ELR (cell line): ENCODE data around the gene GYG2.
"Not testable (repeated sequence)": the region's sequence is repeated elsewhere in the genome, so short reads cannot be mapped to it uniquely, and the experiment has no call there.

Source experiments
- DNase-seq: peaks from one replicate; pipeline ENCODE4 v3.0.0-alpha.2; 2015; ENCODE audit warnings: low read depth

GYG2 gene

DNA sequence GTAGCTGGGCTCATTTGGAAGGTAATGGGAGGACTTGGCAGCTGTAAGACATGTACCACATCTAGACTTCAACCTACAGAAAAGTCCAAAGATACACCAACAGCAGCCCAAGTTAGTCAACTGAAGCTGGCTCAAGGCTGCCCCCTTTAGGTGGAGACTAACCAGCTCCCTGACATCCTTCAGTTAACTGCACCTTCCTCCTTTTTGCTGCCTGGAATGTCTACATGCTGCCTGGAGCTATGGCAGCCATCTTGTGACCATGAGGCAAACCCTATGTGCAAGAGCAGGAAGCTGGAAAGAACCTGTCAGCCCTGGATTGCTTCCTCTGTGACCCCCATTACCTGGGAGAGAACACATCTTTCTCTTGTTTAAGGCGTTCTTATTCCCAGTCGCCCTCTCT, 74.6 kb downstream of the GYG2 start:
- no peak for DNase-seq

DNA sequence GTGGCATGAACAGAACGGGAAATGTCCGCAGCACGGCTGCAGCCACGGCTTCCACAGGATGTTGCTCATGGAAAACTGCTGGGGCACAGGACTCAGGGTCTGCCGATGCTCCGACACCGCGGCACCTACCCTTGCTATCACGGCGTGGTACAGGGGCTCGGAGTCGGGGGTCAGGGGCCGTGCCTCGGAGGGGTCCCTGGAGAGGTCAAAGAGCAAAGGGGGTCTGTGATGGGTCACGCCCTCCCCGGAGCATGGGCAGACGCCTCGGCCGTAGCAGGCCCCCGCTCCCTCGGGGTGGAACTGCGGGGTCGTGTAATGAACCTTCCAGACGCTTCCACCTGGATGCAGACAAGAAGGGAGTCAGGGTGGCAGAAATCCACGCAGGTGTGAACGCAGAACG, 78.6 kb downstream of the GYG2 start:
- DNase-seq, result no peak

DNA sequence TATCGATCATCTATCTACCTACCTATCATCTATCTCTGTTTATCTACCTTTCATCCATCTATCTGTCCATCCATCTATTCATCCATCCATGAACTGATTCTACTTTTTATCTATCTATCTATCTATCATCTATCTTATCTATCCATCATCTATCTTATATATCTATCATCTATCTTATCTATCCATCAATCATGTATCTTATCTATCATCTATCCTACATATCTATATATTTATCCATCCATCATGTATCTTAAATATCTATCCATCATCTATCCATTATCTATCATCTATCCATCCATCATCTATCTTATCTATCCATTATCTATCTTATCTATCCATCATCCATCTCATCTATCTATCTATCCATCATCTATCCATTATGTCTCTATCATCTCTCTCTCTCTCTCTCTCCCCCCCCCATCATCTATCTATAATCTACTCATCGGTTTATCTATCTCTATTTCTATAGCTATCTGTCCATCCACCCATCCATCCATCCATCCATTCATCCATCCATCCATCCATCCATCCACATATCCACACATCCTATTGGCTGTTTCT, 79.5 kb downstream of the GYG2 start:
- DNase-seq, result no peak

DNA sequence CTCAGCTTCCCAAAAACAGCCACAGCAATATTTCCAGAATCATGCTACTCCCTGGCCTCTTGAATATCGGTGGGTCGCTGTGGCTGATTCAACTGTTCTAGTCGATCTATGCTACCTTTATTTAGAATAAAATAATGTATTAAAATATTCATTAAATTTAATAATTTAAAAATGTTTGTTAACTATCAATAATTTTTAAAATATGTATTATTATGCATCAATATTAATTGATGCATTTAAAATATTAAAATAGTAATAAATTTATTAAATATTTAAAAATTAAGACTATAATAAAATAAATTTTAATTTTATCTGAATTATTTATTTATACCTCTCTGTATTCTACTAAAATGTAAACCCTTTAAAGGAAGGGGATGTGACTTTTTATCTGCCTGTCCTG, 81.4 kb downstream of the GYG2 start:
- DNase-seq, result no peak

DNA sequence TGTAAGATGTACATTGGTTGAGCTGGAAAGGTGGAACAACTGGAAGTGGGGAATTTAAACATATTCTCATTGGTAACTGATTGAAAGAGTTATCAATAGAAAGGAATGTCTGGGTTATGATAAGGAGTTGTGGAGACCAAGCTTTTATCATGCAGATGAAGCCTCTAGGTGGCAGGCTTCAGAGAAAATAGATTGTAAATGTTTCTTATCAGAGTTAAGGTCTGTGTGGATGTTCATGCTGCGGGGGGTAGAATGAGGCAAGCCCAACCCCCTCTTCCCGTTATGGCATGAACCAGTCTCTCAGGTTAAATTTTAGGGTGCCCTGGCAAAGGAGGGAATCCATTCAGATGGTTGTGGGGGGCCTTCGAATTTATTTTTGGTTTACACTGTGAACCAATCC, 84.4 kb downstream of the GYG2 start:
- no peak for DNase-seq

DNA sequence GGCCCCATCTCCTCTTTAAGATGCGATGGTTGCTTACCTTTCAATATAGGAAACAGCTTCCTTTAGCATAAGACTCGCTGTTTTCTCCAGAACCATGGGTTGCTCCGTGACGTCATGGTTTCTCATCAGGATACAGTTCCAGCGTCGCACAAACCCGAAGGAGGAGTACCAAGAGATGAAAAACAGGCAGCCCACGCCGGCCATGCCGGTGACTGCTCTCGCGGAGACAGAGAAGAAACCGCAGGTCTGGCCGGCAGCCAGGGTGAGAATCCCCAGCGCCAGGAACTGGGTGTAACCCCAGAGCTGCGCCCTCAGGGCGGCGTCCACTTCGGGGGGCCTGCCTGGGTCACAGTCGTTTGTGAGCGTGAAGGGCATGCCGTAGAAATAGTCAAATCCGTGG, 89.0 kb downstream of the GYG2 start:
- no peak for DNase-seq

DNA sequence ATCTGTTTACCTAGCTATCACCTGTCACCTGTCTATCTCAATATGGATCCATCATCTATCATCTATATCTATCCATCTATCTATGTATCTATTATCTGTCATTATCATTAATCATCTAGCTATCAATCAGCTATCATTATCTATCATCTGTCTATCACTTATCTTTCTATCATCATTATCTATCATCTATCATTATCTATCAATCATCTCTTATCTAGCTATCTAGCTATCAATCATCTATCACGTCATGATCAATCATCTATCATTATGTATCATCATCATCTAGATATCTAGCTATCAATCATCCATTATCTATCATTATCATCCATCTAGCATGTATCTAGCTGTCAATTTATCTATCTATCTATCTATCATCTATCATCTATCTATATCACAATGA, 92.5 kb downstream of the GYG2 start:
- no peak for DNase-seq

DNA sequence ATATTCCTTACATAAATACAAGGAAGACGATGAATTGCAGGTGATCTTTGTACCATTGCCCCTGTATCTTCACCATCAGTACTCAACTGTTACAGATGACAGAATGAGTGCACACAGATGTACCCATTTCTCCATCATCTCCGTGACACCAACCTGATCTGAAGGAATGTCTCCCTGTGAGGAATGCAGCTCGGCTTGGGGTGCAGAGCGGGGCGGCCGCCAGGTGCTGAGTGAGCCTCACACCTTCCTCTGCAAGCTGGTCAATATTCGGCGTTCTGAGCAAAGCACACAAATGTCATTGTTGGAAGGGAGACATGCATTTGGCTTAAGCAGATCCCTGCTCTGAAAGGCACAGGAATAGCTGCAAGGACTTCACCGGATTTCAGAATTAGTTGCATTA, 93.0 kb downstream of the GYG2 start:
- DNase-seq, result no peak

DNA sequence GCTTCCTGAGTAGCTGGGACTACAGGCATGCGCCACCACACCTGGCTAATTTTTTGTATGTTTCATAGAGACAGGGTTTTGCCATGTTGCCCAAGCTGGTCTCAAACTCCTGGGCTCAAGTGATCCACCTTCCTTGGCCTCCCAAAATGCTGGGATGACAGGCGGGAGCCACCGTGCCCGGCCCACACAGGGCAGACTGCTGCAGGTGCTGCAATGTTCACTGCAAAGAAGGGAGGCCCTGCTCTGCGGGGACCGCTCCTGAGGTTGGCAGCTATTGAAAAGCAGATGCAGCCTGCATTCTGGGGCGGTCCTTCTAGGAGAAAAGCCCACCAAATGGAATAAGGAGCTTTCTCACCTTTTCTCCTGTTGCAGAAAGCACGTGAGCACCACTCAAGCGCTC, 95.4 kb downstream of the GYG2 start:
- DNase-seq, result no peak

DNA sequence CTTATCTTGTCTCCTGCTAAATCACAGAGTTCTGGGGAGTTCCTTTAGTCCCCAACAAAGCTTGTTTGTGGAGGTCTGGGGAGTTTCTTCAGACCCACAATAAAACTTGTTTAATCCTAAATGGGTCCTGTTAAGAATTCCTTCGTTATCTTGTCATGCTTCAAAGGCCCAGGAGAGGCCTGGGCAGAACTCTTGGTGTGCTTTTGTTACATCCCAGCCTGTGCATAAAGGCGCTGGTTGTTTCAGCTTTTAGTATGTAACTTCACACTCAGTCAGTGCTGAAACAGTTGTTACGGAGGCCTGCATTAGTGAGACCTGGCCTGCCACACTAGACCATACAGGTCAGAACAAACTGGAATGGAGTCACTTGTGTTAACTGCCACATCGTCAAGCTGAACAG, 97.5 kb downstream of the GYG2 start:
- not testable (repeated sequence) for DNase-seq

DNA sequence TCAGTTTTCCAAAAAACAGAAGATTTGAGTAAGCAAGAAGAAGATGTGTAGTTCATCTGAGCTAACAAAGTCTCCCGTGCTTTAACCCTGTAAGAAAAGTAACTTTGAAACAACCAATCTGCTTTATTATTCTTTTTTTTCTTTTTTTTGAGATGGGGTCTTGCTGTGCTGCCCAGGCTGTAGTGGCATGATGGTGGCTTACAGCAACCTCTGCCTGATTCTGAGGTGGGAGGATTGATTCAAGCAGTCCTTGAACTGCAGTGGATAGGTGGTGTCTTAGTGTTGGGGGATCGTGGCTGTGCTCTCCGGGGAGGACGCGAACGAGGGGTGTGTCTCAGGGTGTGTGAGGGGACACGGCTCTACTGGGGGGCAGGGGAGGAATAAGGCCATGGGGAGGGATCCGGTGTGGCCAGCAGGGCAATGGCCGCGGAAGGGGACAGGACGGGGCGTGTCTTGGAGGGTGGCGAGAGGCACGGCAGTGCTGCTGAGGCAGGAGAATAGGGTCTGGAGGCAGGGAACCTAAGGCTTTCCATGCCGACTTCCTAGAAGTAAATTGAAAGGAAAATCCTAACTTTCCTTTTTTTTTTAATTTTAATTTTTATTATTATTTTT, 98.0 kb downstream of the GYG2 start:
- DNase-seq, result no peak

DNA sequence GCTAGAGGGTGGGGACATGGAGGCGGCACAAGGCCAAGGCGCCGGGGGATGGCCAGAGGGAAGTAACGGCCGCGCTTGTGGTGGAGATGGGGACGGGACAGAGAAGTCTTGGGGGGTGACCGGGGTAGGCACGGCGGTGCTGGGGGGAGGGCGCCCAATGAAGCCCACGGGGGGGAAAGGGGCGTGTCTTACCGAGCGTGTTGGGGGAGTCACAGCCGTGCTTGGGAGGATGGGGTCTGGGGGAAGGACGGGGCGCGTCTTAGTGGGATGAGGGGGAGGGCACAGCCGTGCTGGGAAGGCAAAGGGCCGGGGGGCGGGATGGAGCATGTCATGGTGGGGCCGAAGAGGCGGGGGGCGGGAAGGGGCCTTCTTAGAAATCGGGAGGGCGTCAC, 99.5 kb downstream of the GYG2 start:
- no peak for DNase-seq

DNA sequence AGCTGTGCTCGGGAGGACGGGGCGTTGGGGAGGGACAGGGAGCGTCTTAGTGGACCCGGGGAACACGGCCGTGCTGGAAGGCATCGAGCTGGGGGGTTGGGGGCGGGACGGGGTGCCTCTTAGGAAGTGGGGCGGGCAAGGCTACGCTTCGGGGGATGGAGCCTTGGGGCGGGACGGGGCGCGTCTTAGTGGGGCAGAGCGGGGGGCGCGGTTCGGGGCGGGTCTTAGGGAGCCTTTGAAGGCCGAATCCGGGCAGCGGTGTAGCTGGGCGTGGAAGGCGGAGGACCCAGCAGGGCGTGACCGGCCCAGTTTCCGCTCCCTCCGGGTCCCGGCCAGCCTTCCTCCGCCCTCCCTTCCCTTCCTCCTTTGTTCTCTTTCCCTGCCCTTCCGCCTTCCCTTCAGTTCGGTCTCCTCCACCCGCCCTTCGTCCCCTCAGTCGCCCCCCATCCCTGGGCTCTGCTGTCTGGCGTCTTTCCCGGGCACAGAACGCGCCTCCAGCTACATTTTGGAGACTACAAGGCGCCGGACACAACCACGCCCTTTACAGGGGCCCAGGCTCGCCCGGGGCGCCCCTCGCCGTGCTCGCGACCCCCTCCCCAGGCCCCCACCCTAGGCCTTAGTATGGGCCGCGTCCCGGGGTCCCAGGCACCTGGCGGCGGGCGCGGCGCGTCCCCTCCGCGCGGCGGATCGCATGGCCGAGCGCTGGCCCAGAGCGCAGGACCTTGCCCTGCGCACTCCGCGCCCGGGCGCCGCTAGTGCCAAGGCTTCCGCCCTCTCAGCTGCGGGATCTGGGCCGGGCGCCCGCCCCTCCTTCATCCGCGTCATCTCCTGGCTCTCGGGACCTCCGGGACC, 100.1 kb downstream of the GYG2 start, which contains the start of gene ARSD:
Gene ARSD (minus strand): TSS at position 757 of the 852 bp plus-strand sequence. CDS start 64 bp downstream, at position 693.
- DNase-seq, result peak; percentile 88

DNA sequence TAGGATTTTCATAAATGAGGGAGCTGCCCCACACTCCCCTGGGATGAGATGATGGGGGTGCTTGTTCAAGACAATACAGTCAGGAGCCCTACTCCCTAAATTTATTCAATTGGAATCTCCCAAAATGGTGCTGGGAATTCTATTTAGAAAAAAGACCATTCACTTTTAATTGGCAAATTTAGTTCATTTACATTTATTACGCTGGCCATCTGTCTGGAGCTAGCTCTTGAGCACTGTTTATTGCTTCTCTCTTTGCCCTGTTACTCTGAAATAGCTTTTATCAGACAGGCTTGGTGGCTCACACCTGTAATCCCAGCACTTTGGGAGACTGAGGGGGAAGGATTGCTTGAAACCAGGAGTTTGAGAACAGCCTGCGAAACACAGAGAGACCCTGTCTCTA, 102.4 kb downstream of the GYG2 start:
- DNase-seq, result no peak

DNA sequence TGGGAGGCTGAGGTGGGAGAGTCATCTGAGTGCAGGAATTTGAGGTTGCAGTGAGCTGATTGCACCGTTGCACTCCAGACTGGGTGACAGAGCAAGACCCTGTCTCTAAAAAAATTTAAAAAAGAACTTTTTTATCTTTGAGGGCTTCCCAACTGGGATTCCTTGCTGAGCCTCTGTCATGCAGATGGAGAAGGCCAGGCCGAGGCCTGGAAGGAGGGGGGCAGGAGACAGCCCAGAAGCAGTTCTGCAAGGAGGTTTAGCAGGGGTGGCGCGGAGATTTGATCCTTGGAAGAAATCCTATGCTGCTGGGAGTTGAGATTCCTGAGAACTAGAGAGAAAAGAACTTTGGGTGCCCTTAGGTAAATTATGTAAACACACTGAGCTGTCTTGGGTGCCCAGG, 102.9 kb downstream of the GYG2 start:
- DNase-seq, result no peak
